ES-I3 (cell line): ENCODE data around the gene TNFRSF1B.

ENCODE experiments used
- H3K36me3 ChIP-seq: 2 replicates; pipeline ENCODE4 v1.6.1; 2013; ENCODE audit warnings: mild to moderate bottlenecking, low read length, control low read depth, moderate library complexity; ENCODE audit not compliant: insufficient read depth
- H3K4me1 ChIP-seq: 2 replicates; pipeline ENCODE4 v1.6.1; 2013; ENCODE audit warnings: mild to moderate bottlenecking, control low read depth, low read length; ENCODE audit not compliant: insufficient read depth
- H3K9ac ChIP-seq: 2 replicates; pipeline ENCODE4 v1.6.1; 2013; ENCODE audit warnings: low read depth, mild to moderate bottlenecking, low read length, moderate library complexity
- H3K9me3 ChIP-seq: 2 replicates; pipeline ENCODE4 v1.6.1; 2013; ENCODE audit warnings: mild to moderate bottlenecking, low read length, moderate library complexity; ENCODE audit not compliant: control insufficient read depth, insufficient read depth

The TNFRSF1B gene

GRCh38 chr1:12171206-12172041 lies 4.6 kb downstream of the TNFRSF1B start:
- Histone ChIP-seq H3K9me3 (no peaks in the 10 kb centered on the region), H3K4me1 (peaks cover 19% of the 10 kb centered on the region; the same call in 1 of the 2 replicates), H3K9ac (no peak overlapping the region), H3K36me3 (no peaks in the 10 kb centered on the region)

GRCh38 chr1:12172042-12172851 lies 5.5 kb downstream of the TNFRSF1B start:
- Histone ChIP-seq H3K9me3 (no peaks in the 10 kb centered on the region), H3K36me3 (no peaks in the 10 kb centered on the region), H3K4me1 (peaks cover 19% of the 10 kb centered on the region; the same call in 1 of the 2 replicates), H3K9ac (no peak overlapping the region)

GRCh38 chr1:12173041-12173509 lies 6.3 kb downstream of the TNFRSF1B start:
- Histone ChIP-seq H3K36me3 (no peaks in the 10 kb centered on the region), H3K4me1 (peaks cover 21% of the 10 kb centered on the region), H3K9ac (no peak overlapping the region), H3K9me3 (no peaks in the 10 kb centered on the region)

- H3K36me3 ChIP-seq = no peaks in the 10 kb centered on the region
- H3K9ac ChIP-seq = no peak overlapping the region
- H3K4me1 ChIP-seq = peaks cover 17% of the 10 kb centered on the region
- H3K9me3 ChIP-seq = no peaks in the 10 kb centered on the region
Observed at GRCh38 chr1:12173631-12174121, 6.9 kb downstream of the TNFRSF1B start.

- no peak overlapping the region for H3K9ac ChIP-seq
- peaks cover 24% of the 10 kb centered on the region for H3K4me1 ChIP-seq
- H3K9me3 ChIP-seq = no peaks in the 10 kb centered on the region
- H3K36me3 ChIP-seq = no peaks in the 10 kb centered on the region
Observed at GRCh38 chr1:12174924-12175810, 8.4 kb downstream of the TNFRSF1B start.

- H3K9me3 ChIP-seq = no peaks in the 10 kb centered on the region
- no peak overlapping the region for H3K9ac ChIP-seq
- H3K36me3 ChIP-seq = no peaks in the 10 kb centered on the region
- H3K4me1 ChIP-seq = peaks cover 24% of the 10 kb centered on the region
Observed at GRCh38 chr1:12176298-12177118, 9.7 kb downstream of the TNFRSF1B start.

GRCh38 chr1:12177156-12177998 lies 10.6 kb downstream of the TNFRSF1B start:
- Histone ChIP-seq H3K9me3 (no peaks in the 10 kb centered on the region), H3K4me1 (peaks cover 24% of the 10 kb centered on the region), H3K9ac (no peak overlapping the region), H3K36me3 (no peaks in the 10 kb centered on the region)

GRCh38 chr1:12177999-12178441 lies 11.2 kb downstream of the TNFRSF1B start:
- Histone ChIP-seq H3K4me1 (peaks cover 24% of the 10 kb centered on the region), H3K9me3 (no peaks in the 10 kb centered on the region), H3K36me3 (no peaks in the 10 kb centered on the region), H3K9ac (no peak overlapping the region)

GRCh38 chr1:12178511-12178910 lies 11.7 kb downstream of the TNFRSF1B start:
- H3K9me3 ChIP-seq = no peaks in the 10 kb centered on the region
- H3K9ac ChIP-seq = no peak overlapping the region
- H3K4me1 ChIP-seq = peaks cover 24% of the 10 kb centered on the region

GRCh38 chr1:12179111-12179519 lies 12.3 kb downstream of the TNFRSF1B start:
- Histone ChIP-seq H3K36me3 (no peaks in the 10 kb centered on the region), H3K9me3 (no peaks in the 10 kb centered on the region), H3K9ac (no peak overlapping the region), H3K4me1 (peaks cover 27% of the 10 kb centered on the region)

More at GRCh38 chr1:12178511-12178910, 11.7 kb downstream of the TNFRSF1B start:
- H3K36me3 ChIP-seq = no peaks in the 10 kb centered on the region

- Histone ChIP-seq H3K9me3 (no peaks in the 10 kb centered on the region), H3K4me1 (peaks cover 25% of the 10 kb centered on the region), H3K36me3 (no peaks in the 10 kb centered on the region), H3K9ac (no peak overlapping the region)
Observed at GRCh38 chr1:12179676-12180075, 12.9 kb downstream of the TNFRSF1B start.

- Histone ChIP-seq H3K9ac (no peak overlapping the region), H3K9me3 (0 out of 2 replicates have a peak, but pooled peaks cover 1% of the 10 kb centered on the region), H3K4me1 (peaks cover 19% of the 10 kb centered on the region), H3K36me3 (no peaks in the 10 kb centered on the region)
Observed at GRCh38 chr1:12180315-12180714, 13.5 kb downstream of the TNFRSF1B start.
